ENCODE data around the gene DLG1. TPM values are rescaled to one million over a fixed set of nuclear protein-coding genes. Genes with fewer than 3 reads are reported as not detected.

The DLG1 gene
- total RNA-seq, 2 donors from 2014 or later, result 115 to 124 TPM

GRCh38 chr3:197114007-197114406 is 184.4 kb downstream of the DLG1 start:
- DNase-seq, result no peak
- intact Hi-C loops (cut with DNase I), result no loop called here

GRCh38 chr3:197111685-197112084 is 186.7 kb downstream of the DLG1 start:
- Histone ChIP-seq H3K4me1 (no peaks in the 10 kb centered on the region), H3K9ac (ENCODE audit: low read depth in 2 of 2, low read length in 2 of 2) (no peak overlapping the region), H3K4me3 (no peak overlapping the region), H3K27me3 (no peaks in the 10 kb centered on the region), H3K36me3 (no peaks in the 10 kb centered on the region), H3K27ac (no peak overlapping the region), H3K9me3 (no peaks in the 10 kb centered on the region)
- intact Hi-C loops (cut with DNase I), result no loop called here
- TF ChIP-seq CTCF (IDR thresholded peaks at IDR 0.05), result no peak
- no peak for DNase-seq

More at GRCh38 chr3:197114007-197114406, 184.4 kb downstream of the DLG1 start:
- no peaks in the 10 kb centered on the region for H3K4me1 ChIP-seq
- H3K27me3 ChIP-seq, result no peaks in the 10 kb centered on the region
- no peak overlapping the region for H3K4me3 ChIP-seq
- no peak overlapping the region for H3K27ac ChIP-seq
- H3K9me3 ChIP-seq, result no peaks in the 10 kb centered on the region
- no peak overlapping the region for H3K9ac ChIP-seq (ENCODE audit: low read depth in 2 of 2, low read length in 2 of 2)
- H3K36me3 ChIP-seq, result no peaks in the 10 kb centered on the region
- no peak for TF ChIP-seq CTCF (IDR thresholded peaks at IDR 0.05)

GRCh38 chr3:197105786-197106185 is 192.6 kb downstream of the DLG1 start:
- TF ChIP-seq CTCF (IDR thresholded peaks at IDR 0.05), result no peak
- Histone ChIP-seq H3K36me3 (no peaks in the 10 kb centered on the region), H3K9ac (ENCODE audit: low read depth in 2 of 2, low read length in 2 of 2) (no peak overlapping the region), H3K27ac (no peak overlapping the region), H3K9me3 (no peaks in the 10 kb centered on the region), H3K4me1 (no peaks in the 10 kb centered on the region), H3K27me3 (no peaks in the 10 kb centered on the region), H3K4me3 (no peak overlapping the region)
- intact Hi-C loops (cut with DNase I), result no loop called here
- no peak for DNase-seq

GRCh38 chr3:197104738-197105137 is 193.7 kb downstream of the DLG1 start:
- no peaks in the 10 kb centered on the region for H3K27me3 ChIP-seq
- H3K9ac ChIP-seq (ENCODE audit: low read depth in 2 of 2, low read length in 2 of 2), result no peak overlapping the region
- H3K36me3 ChIP-seq, result no peaks in the 10 kb centered on the region
- no peak overlapping the region for H3K4me3 ChIP-seq
- no peak overlapping the region for H3K27ac ChIP-seq
- no peaks in the 10 kb centered on the region for H3K9me3 ChIP-seq
- no peak for TF ChIP-seq CTCF (IDR thresholded peaks at IDR 0.05)
- H3K4me1 ChIP-seq, result no peaks in the 10 kb centered on the region
- no peak for DNase-seq
- intact Hi-C loops (cut with DNase I), result no loop called here

GRCh38 chr3:197103766-197104165 is 194.6 kb downstream of the DLG1 start:
- Histone ChIP-seq H3K27ac (no peak overlapping the region), H3K9ac (ENCODE audit: low read depth in 2 of 2, low read length in 2 of 2) (no peak overlapping the region), H3K4me1 (no peaks in the 10 kb centered on the region), H3K27me3 (no peaks in the 10 kb centered on the region), H3K4me3 (no peak overlapping the region), H3K9me3 (no peaks in the 10 kb centered on the region), H3K36me3 (no peaks in the 10 kb centered on the region)
- intact Hi-C loops (cut with DNase I), result no loop called here
- no peak for TF ChIP-seq CTCF (IDR thresholded peaks at IDR 0.05)
- no peak for DNase-seq

- no peak for DNase-seq
- no peaks in the 10 kb centered on the region for H3K4me1 ChIP-seq
- no peaks in the 10 kb centered on the region for H3K36me3 ChIP-seq
- intact Hi-C loops (cut with DNase I), result no loop called here
- no peak for TF ChIP-seq CTCF (IDR thresholded peaks at IDR 0.05)
- H3K9me3 ChIP-seq, result no peaks in the 10 kb centered on the region
- no peak overlapping the region for H3K4me3 ChIP-seq
- H3K27me3 ChIP-seq, result no peaks in the 10 kb centered on the region
- no peak overlapping the region for H3K9ac ChIP-seq (ENCODE audit: low read depth in 2 of 2, low read length in 2 of 2)
- no peak overlapping the region for H3K27ac ChIP-seq
Measured at GRCh38 chr3:197093871-197094270, 204.5 kb downstream of the DLG1 start.
